EH (cell line): ENCODE data around the gene HOXA9.

Experiments used
- DNase-seq: peaks from one replicate; pipeline ENCODE4 v3.0.0-alpha.2; 2015; ENCODE audit warnings: low read depth

The HOXA9 gene

GRCh38 chr7:27153526-27153925 lies 11.8 kb downstream of the HOXA9 start:
- DNase-seq = no peak

GRCh38 chr7:27152816-27153442 lies 12.4 kb downstream of the HOXA9 start:
- no peak for DNase-seq

- peak; percentile 86 for DNase-seq
Measured at GRCh38 chr7:27151931-27152815, 13.2 kb downstream of the HOXA9 start, which contains the start of gene HOXA3. Gene HOXA3 (minus strand): TSS chr7:27152583. CDS start chr7:27110640, 41,943 bp downstream.

GRCh38 chr7:27151341-27151930 lies 13.9 kb downstream of the HOXA9 start:
- peak; percentile 13 for DNase-seq

GRCh38 chr7:27150568-27151340 lies 14.6 kb downstream of the HOXA9 start:
- DNase-seq = peak; percentile 84

- no peak for DNase-seq
Measured at GRCh38 chr7:27149842-27150567, 15.3 kb downstream of the HOXA9 start.

- DNase-seq = peak; percentile 64
Measured at GRCh38 chr7:27148756-27149641, 16.3 kb downstream of the HOXA9 start.

- DNase-seq = no peak
Measured at GRCh38 chr7:27148031-27148755, 17.1 kb downstream of the HOXA9 start.

GRCh38 chr7:27147199-27148030 lies 17.9 kb downstream of the HOXA9 start, which contains the start of gene HOXA6:
Gene HOXA6 (minus strand): TSS chr7:27147774. CDS start chr7:27147749, 25 bp downstream.
- peak; percentile 22 for DNase-seq

GRCh38 chr7:27146491-27147198 lies 18.7 kb downstream of the HOXA9 start:
- no peak for DNase-seq

GRCh38 chr7:27145914-27146412 lies 19.4 kb downstream of the HOXA9 start:
- DNase-seq = no peak

GRCh38 chr7:27145165-27145913 lies 20.0 kb downstream of the HOXA9 start:
- no peak for DNase-seq

- no peak for DNase-seq
Measured at GRCh38 chr7:27144781-27145164, 20.6 kb downstream of the HOXA9 start.

GRCh38 chr7:27143950-27144780 lies 21.2 kb downstream of the HOXA9 start:
- DNase-seq = no peak

GRCh38 chr7:27143023-27143949 lies 22.1 kb downstream of the HOXA9 start, which contains the start of gene HOXA5:
Gene HOXA5 (minus strand): TSS chr7:27143681. CDS start chr7:27143607, 74 bp downstream.
- DNase-seq = peak; percentile 91
